ENCODE results near the gene LRP3.

LRP3 gene

GRCh38 chr19:33239223-33239975, 45.3 kb downstream of the LRP3 start:
- Histone ChIP-seq H3K23ac (ENCODE audit: low read length in 2 of 2) (no peak overlapping the region), H3K18ac (ENCODE audit: low read depth in 1 of 2, low read length in 2 of 2) (no peak overlapping the region), H4K8ac (ENCODE audit: low read length) (no peak overlapping the region), H3K4me3 (ENCODE audit: insufficient read depth in 1 of 2, low read depth in 1 of 2, low read length in 2 of 2) (no peak overlapping the region), H2BK12ac (ENCODE audit: low read length in 2 of 2) (no peak overlapping the region), H4K91ac (ENCODE audit: low read length) (no peak overlapping the region), H2BK15ac (ENCODE audit: low read depth, poor library complexity, severe bottlenecking) (no peak overlapping the region), H2BK5ac (ENCODE audit: low read depth, low read length, poor library complexity, severe bottlenecking) (no peak overlapping the region), H2AK5ac (ENCODE audit: low read length, severe bottlenecking) (no peak overlapping the region), H3K9me3 (ENCODE audit: control insufficient read depth, low read length) (no peaks in the 10 kb centered on the region), H3K4me1 (ENCODE audit: control insufficient read depth, insufficient read depth, low read depth, low read length) (no peaks in the 10 kb centered on the region), H3K4ac (ENCODE audit: low read depth in 1 of 2, low read length in 2 of 2) (no peak overlapping the region), H3K27me3 (ENCODE audit: control insufficient read depth in 1 of 2, insufficient read depth in 1 of 2, low read length in 2 of 2) (peaks cover 19 to 21% of the 10 kb centered on the region in 2 experiments), H3K79me1 (replicated peaks; ENCODE audit: low read length, poor library complexity, severe bottlenecking) (no peaks in the 10 kb centered on the region), H3K14ac (ENCODE audit: low read length in 2 of 2) (no peak overlapping the region), H3K27ac (ENCODE audit: low read length, poor library complexity, severe bottlenecking) (no peak overlapping the region), H2AFZ (ENCODE audit: low read depth, low read length) (no peak overlapping the region), H3K36me3 (ENCODE audit: control insufficient read depth in 1 of 2, insufficient read depth in 2 of 2, low read depth in 1 of 2, low read length in 2 of 2) (no peaks in the 10 kb centered on the region), H3K4me2 (ENCODE audit: low read length, poor library complexity, severe bottlenecking) (no peak overlapping the region), H3K9ac (ENCODE audit: low read length) (no peak overlapping the region), H2BK120ac (ENCODE audit: low read depth, low read length) (no peak overlapping the region)
- WGBS: 83% methylated on average over 10 of the region's 10 CpGs
- no peak for DNase-seq

- Histone ChIP-seq H2BK15ac (ENCODE audit: low read depth, poor library complexity, severe bottlenecking) (no peak overlapping the region), H2BK120ac (ENCODE audit: low read depth, low read length) (no peak overlapping the region), H2BK5ac (ENCODE audit: low read depth, low read length, poor library complexity, severe bottlenecking) (no peak overlapping the region), H2BK12ac (ENCODE audit: low read length in 2 of 2) (no peak overlapping the region), H3K4me1 (ENCODE audit: control insufficient read depth, insufficient read depth, low read depth, low read length) (no peaks in the 10 kb centered on the region), H3K36me3 (ENCODE audit: control insufficient read depth in 1 of 2, insufficient read depth in 2 of 2, low read depth in 1 of 2, low read length in 2 of 2) (no peaks in the 10 kb centered on the region), H3K14ac (ENCODE audit: low read length in 2 of 2) (no peak overlapping the region), H3K27me3 (ENCODE audit: control insufficient read depth in 1 of 2, insufficient read depth in 1 of 2, low read length in 2 of 2) (peaks cover 14% of the 10 kb centered on the region in 2 experiments), H3K9me3 (ENCODE audit: control insufficient read depth, low read length) (no peaks in the 10 kb centered on the region), H3K18ac (ENCODE audit: low read depth in 1 of 2, low read length in 2 of 2) (no peak overlapping the region), H3K4me2 (ENCODE audit: low read length, poor library complexity, severe bottlenecking) (no peak overlapping the region), H4K8ac (ENCODE audit: low read length) (no peak overlapping the region), H3K23ac (ENCODE audit: low read length in 2 of 2) (no peak overlapping the region), H3K4ac (ENCODE audit: low read depth in 1 of 2, low read length in 2 of 2) (no peak overlapping the region), H3K9ac (ENCODE audit: low read length) (no peak overlapping the region), H2AFZ (ENCODE audit: low read depth, low read length) (no peak overlapping the region), H3K27ac (ENCODE audit: low read length, poor library complexity, severe bottlenecking) (no peak overlapping the region), H3K79me1 (replicated peaks; ENCODE audit: low read length, poor library complexity, severe bottlenecking) (no peaks in the 10 kb centered on the region), H3K4me3 (ENCODE audit: insufficient read depth in 1 of 2, low read depth in 1 of 2, low read length in 2 of 2) (no peak overlapping the region), H2AK5ac (ENCODE audit: low read length, severe bottlenecking) (no peak overlapping the region), H4K91ac (ENCODE audit: low read length) (no peak overlapping the region)
- DNase-seq: no peak
- 87% methylated on average over 8 of the region's 8 CpGs for WGBS
Observed at GRCh38 chr19:33240181-33240771, 46.1 kb downstream of the LRP3 start.

- Histone ChIP-seq H2BK5ac (ENCODE audit: low read depth, low read length, poor library complexity, severe bottlenecking) (no peak overlapping the region), H3K23ac (ENCODE audit: low read length in 2 of 2) (no peak overlapping the region), H3K18ac (ENCODE audit: low read depth in 1 of 2, low read length in 2 of 2) (no peak overlapping the region), H2BK12ac (ENCODE audit: low read length in 2 of 2) (no peak overlapping the region), H3K79me1 (replicated peaks; ENCODE audit: low read length, poor library complexity, severe bottlenecking) (no peaks in the 10 kb centered on the region), H3K14ac (ENCODE audit: low read length in 2 of 2) (no peak overlapping the region), H2AFZ (ENCODE audit: low read depth, low read length) (no peak overlapping the region), H3K27me3 (ENCODE audit: control insufficient read depth in 1 of 2, insufficient read depth in 1 of 2, low read length in 2 of 2) (peaks cover 14% of the 10 kb centered on the region in 2 experiments), H3K4me2 (ENCODE audit: low read length, poor library complexity, severe bottlenecking) (no peak overlapping the region), H2BK15ac (ENCODE audit: low read depth, poor library complexity, severe bottlenecking) (no peak overlapping the region), H4K91ac (ENCODE audit: low read length) (no peak overlapping the region), H3K36me3 (ENCODE audit: control insufficient read depth in 1 of 2, insufficient read depth in 2 of 2, low read depth in 1 of 2, low read length in 2 of 2) (no peaks in the 10 kb centered on the region), H3K9me3 (ENCODE audit: control insufficient read depth, low read length) (no peaks in the 10 kb centered on the region), H4K8ac (ENCODE audit: low read length) (no peak overlapping the region), H3K4ac (ENCODE audit: low read depth in 1 of 2, low read length in 2 of 2) (no peak overlapping the region), H3K27ac (ENCODE audit: low read length, poor library complexity, severe bottlenecking) (no peak overlapping the region), H2AK5ac (ENCODE audit: low read length, severe bottlenecking) (no peak overlapping the region), H3K4me1 (ENCODE audit: control insufficient read depth, insufficient read depth, low read depth, low read length) (no peaks in the 10 kb centered on the region), H3K4me3 (ENCODE audit: insufficient read depth in 1 of 2, low read depth in 1 of 2, low read length in 2 of 2) (no peak overlapping the region), H3K9ac (ENCODE audit: low read length) (no peak overlapping the region), H2BK120ac (ENCODE audit: low read depth, low read length) (no peak overlapping the region)
- DNase-seq: no peak
- 81% methylated on average over 11 of the region's 11 CpGs for WGBS
Observed at GRCh38 chr19:33241091-33241529, 47.0 kb downstream of the LRP3 start.

GRCh38 chr19:33241530-33242101, 47.5 kb downstream of the LRP3 start:
- Histone ChIP-seq H3K27me3 (ENCODE audit: control insufficient read depth in 1 of 2, insufficient read depth in 1 of 2, low read length in 2 of 2) (peaks cover 14% of the 10 kb centered on the region in 2 experiments), H3K27ac (ENCODE audit: low read length, poor library complexity, severe bottlenecking) (no peak overlapping the region), H3K4me3 (ENCODE audit: insufficient read depth in 1 of 2, low read depth in 1 of 2, low read length in 2 of 2) (no peak overlapping the region), H3K9ac (ENCODE audit: low read length) (no peak overlapping the region), H4K91ac (ENCODE audit: low read length) (no peak overlapping the region), H2AFZ (ENCODE audit: low read depth, low read length) (no peak overlapping the region), H4K8ac (ENCODE audit: low read length) (no peak overlapping the region), H3K14ac (ENCODE audit: low read length in 2 of 2) (no peak overlapping the region), H2BK120ac (ENCODE audit: low read depth, low read length) (no peak overlapping the region), H2BK12ac (ENCODE audit: low read length in 2 of 2) (no peak overlapping the region), H3K4me1 (ENCODE audit: control insufficient read depth, insufficient read depth, low read depth, low read length) (no peaks in the 10 kb centered on the region), H2BK15ac (ENCODE audit: low read depth, poor library complexity, severe bottlenecking) (no peak overlapping the region), H3K36me3 (ENCODE audit: control insufficient read depth in 1 of 2, insufficient read depth in 2 of 2, low read depth in 1 of 2, low read length in 2 of 2) (no peaks in the 10 kb centered on the region), H3K4me2 (ENCODE audit: low read length, poor library complexity, severe bottlenecking) (no peak overlapping the region), H3K23ac (ENCODE audit: low read length in 2 of 2) (peak overlapping the region in 1 of 2 experiments; percentile 24), H3K9me3 (ENCODE audit: control insufficient read depth, low read length) (no peaks in the 10 kb centered on the region), H3K4ac (ENCODE audit: low read depth in 1 of 2, low read length in 2 of 2) (no peak overlapping the region), H2BK5ac (ENCODE audit: low read depth, low read length, poor library complexity, severe bottlenecking) (no peak overlapping the region), H2AK5ac (ENCODE audit: low read length, severe bottlenecking) (no peak overlapping the region), H3K18ac (ENCODE audit: low read depth in 1 of 2, low read length in 2 of 2) (no peak overlapping the region), H3K79me1 (replicated peaks; ENCODE audit: low read length, poor library complexity, severe bottlenecking) (no peaks in the 10 kb centered on the region)
- no peak for DNase-seq
- 44% methylated on average over 22 of the region's 22 CpGs for WGBS

Measured in mesenchymal stem cell (in vitro differentiated cells and primary cell).